CD4-positive, alpha-beta T cell (primary cell): Measurements from ENCODE around the gene ATP6AP2. TPM values are rescaled to one million over a fixed set of nuclear protein-coding genes. Genes with fewer than 3 reads are reported as not detected.
A peak's percentile ranks its signal among the peaks of the same experiment; 100 is the strongest.

Experiments
- ATAC-seq: fragments of 200-7000 bp; cut with Tn5 transposase; one replicate; pipeline ENCODE4 v1.10.0; 2022; ENCODE audit warnings: mild to moderate bottlenecking; ENCODE audit not compliant: poor library complexity
- CTCF ChIA-PET: fragments of 350-600 bp; sonication (Branson Sonifier 250); formaldehyde crosslinking; loops from one replicate; lab custom pipeline; 2021; ENCODE audit warnings: antibody characterized with exemption, inconsistent platforms; lab: Charles Lee
- POLR2A ChIA-PET: fragments of 350-600 bp; sonication (Branson Sonifier 250); formaldehyde crosslinking; loops from one replicate; lab custom pipeline; 2021; ENCODE audit warnings: antibody characterized with exemption, inconsistent platforms; lab: Charles Lee
- DNase-seq, 14 experiments: peaks; one replicate each; pipeline ENCODE4 v3.0.0-alpha.2; 2013 to 2020; ENCODE audit warnings: mixed read lengths in 2 of 14
- H3K27ac ChIP-seq, 2 donors: one replicate each; pipeline versions ENCODE4 v1.5.1 to v1.7.0; 2013; ENCODE audit warnings: low read length in 2 of 2, low read depth in 1 of 2, mild to moderate bottlenecking in 1 of 2
- H3K27me3 ChIP-seq, 2 experiments: 1 replicate in 1 of 2; 2 replicates in 1 of 2; pipeline versions ENCODE4 v1.6.1 to v1.7.0; 2013; ENCODE audit warnings: low read length in 2 of 2, control low read depth in 1 of 2, mild to moderate bottlenecking in 1 of 2, moderate library complexity in 1 of 2; ENCODE audit not compliant: insufficient read depth in 2 of 2, control insufficient read depth in 1 of 2
- H3K36me3 ChIP-seq: one replicate; pipeline ENCODE4 v1.6.1; 2013; ENCODE audit warnings: low read length, control low read depth; ENCODE audit not compliant: insufficient read depth
- H3K4me1 ChIP-seq: one replicate; pipeline ENCODE4 v1.6.1; 2013; ENCODE audit warnings: low read length, control low read depth; ENCODE audit not compliant: insufficient read depth
- H3K4me3 ChIP-seq: one replicate; pipeline ENCODE4 v1.5.1; 2013; ENCODE audit warnings: mild to moderate bottlenecking, low read length, moderate library complexity
- H3K9me3 ChIP-seq, 2 experiments: 1 replicate in 1 of 2; 2 replicates in 1 of 2; pipeline versions ENCODE4 v1.6.1 to v1.7.0; 2013; ENCODE audit warnings: low read length in 2 of 2, mild to moderate bottlenecking in 2 of 2, control low read depth in 1 of 2, moderate library complexity in 1 of 2; ENCODE audit not compliant: control insufficient read depth in 1 of 2, insufficient read depth in 1 of 2
- H3K27ac Mint-ChIP-seq: one replicate; pipeline ENCODE4 v1.8.0; 2020; ENCODE audit warnings: mixed read lengths
- H3K27me3 Mint-ChIP-seq: one replicate; pipeline ENCODE4 v1.8.0; 2021; ENCODE audit warnings: mixed read lengths
- H3K36me3 Mint-ChIP-seq: one replicate; pipeline ENCODE4 v1.8.0; 2021; ENCODE audit warnings: low read depth, mixed read lengths
- H3K4me1 Mint-ChIP-seq: one replicate; pipeline ENCODE4 v1.8.0; 2021; ENCODE audit warnings: low read depth, mixed read lengths
- H3K4me3 Mint-ChIP-seq: one replicate; pipeline ENCODE4 v1.8.0; 2020; ENCODE audit warnings: mild to moderate bottlenecking, mixed read lengths
- H3K9me3 Mint-ChIP-seq: one replicate; pipeline ENCODE4 v1.8.0; 2020; ENCODE audit warnings: mixed read lengths
- CTCF ChIP-seq: fragments of 200-600 bp; IDR thresholded peaks from one replicate; pipeline ENCODE4 v1.8.0; 2022; ENCODE audit warnings: antibody characterized with exemption, mild to moderate bottlenecking
- intact Hi-C, 2 experiments: fragments of 100-400 bp; cut with DNase I in 1 of 2; cut with micrococcal nuclease in 1 of 2; formaldehyde crosslinking; loops; one replicate each; pipeline versions ENCODE4 v1.15.1 to v1.9.0; 2023 to 2025; cut with DNase I, micrococcal nuclease
- total RNA-seq, 174 experiments: library from RNA in 2 of 174; stranded (reverse) in 2 of 174; gene quantifications; one replicate each; pipeline ENCODE4 v1.2.3 and lab custom pipeline; 2021 to 2026

The ATP6AP2 gene
- total RNA-seq, 2 experiments from 2014 or later: 73.8 to 78.7 TPM

- TF ChIP-seq CTCF: no peak
- intact Hi-C loops: loop anchor here in 1 of 2 experiments (2.0 kb wide), 1 partner anchor 112 kb away; no protein-coding TSS in a partner anchor
- Histone ChIP-seq H3K36me3 (no peaks in the 10 kb centered on the region), H3K4me3 (no peak overlapping the region), H3K9me3 (no peaks in the 10 kb centered on the region), H3K27ac (no peak overlapping the region), H3K4me1 (peaks cover 13% of the 10 kb centered on the region), H3K27me3 (no peaks in the 10 kb centered on the region)
- no peaks in the 10 kb centered on the region for H3K27me3 Mint-ChIP-seq
- ChIA-PET CTCF (interaction anchor here (1.0 to 1.3 kb wide), 3 partner anchors 51 to 197 kb away, joined by 3 to 5 read pairs (median 3); partner anchors contain the start of genes CXorf38 and MED14), POLR2A (interaction anchor here (0.5 to 1.7 kb wide), 2 partner anchors 51 to 113 kb away, joined by 3 to 8 read pairs; no protein-coding TSS in a partner anchor)
- H3K27ac Mint-ChIP-seq: peak overlapping the region; percentile 69
- no peaks in the 10 kb centered on the region for H3K9me3 Mint-ChIP-seq
- H3K4me1 Mint-ChIP-seq: peaks cover 21% of the 10 kb centered on the region
- DNase-seq (no peak), ATAC-seq (no peak)
- H3K36me3 Mint-ChIP-seq: no peaks in the 10 kb centered on the region
- H3K4me3 Mint-ChIP-seq: no peak overlapping the region
These were observed 42.4 kb upstream of the ATP6AP2 start for GRCh38 chrX:40538406-40538805.

GRCh38 chrX:40539214-40540142 is 41.3 kb upstream of the ATP6AP2 start:
- H3K27me3 Mint-ChIP-seq: no peaks in the 10 kb centered on the region
- CTCF ChIA-PET: interaction anchor here (0.7 to 1.3 kb wide), 4 partner anchors 50 to 196 kb away, joined by 3 to 5 read pairs (median 3); partner anchors contain the start of genes CXorf38 and MED14
- H3K36me3 Mint-ChIP-seq: no peaks in the 10 kb centered on the region
- peaks cover 25% of the 10 kb centered on the region for H3K4me1 Mint-ChIP-seq
- no peaks in the 10 kb centered on the region for H3K9me3 Mint-ChIP-seq
- Histone ChIP-seq H3K4me1 (peaks cover 15% of the 10 kb centered on the region), H3K9me3 (no peaks in the 10 kb centered on the region), H3K4me3 (no peak overlapping the region), H3K27me3 (no peaks in the 10 kb centered on the region), H3K27ac (no peak overlapping the region), H3K36me3 (no peaks in the 10 kb centered on the region)
- H3K27ac Mint-ChIP-seq: peak overlapping the region; percentile 69
- peak overlapping the region; percentile 4 for H3K4me3 Mint-ChIP-seq
- peak; percentile 95 for ATAC-seq
- intact Hi-C loops: loop anchor here (2.0 to 5.0 kb wide), 4 partner anchors 48 to 713 kb away; no protein-coding TSS in a partner anchor
- peak; percentile 58 to 82 (median 68) for DNase-seq
- POLR2A ChIA-PET: interaction anchor here (0.5 to 1.7 kb wide), 3 partner anchors 50 to 112 kb away, joined by 3 to 8 read pairs (median 3); no protein-coding TSS in a partner anchor
- TF ChIP-seq CTCF: peak; percentile 49

GRCh38 chrX:40542208-40542607 is 38.6 kb upstream of the ATP6AP2 start:
- no peak for ATAC-seq
- Histone ChIP-seq H3K27me3 (no peaks in the 10 kb centered on the region), H3K4me1 (peaks cover 15% of the 10 kb centered on the region), H3K36me3 (no peaks in the 10 kb centered on the region), H3K27ac (no peak overlapping the region), H3K4me3 (no peak overlapping the region), H3K9me3 (no peaks in the 10 kb centered on the region)
- Mint-ChIP-seq H3K9me3 (no peaks in the 10 kb centered on the region), H3K27me3 (no peaks in the 10 kb centered on the region), H3K4me1 (peaks cover 25% of the 10 kb centered on the region), H3K4me3 (no peak overlapping the region), H3K27ac (no peak overlapping the region), H3K36me3 (no peaks in the 10 kb centered on the region)
- ChIA-PET POLR2A (no interaction called here), CTCF (interaction anchor here (1.6 kb wide), 1 partner anchor 109 kb away, joined by 3 read pairs; no protein-coding TSS in a partner anchor)
- intact Hi-C loops: loop anchor here (5.0 kb wide), 3 partner anchors 45 to 710 kb away; no protein-coding TSS in a partner anchor
- TF ChIP-seq CTCF: no peak
- no peak for DNase-seq
